ENCODE measurements around the gene P2RX6.

Gene P2RX6

GRCh38 chr22:21030621-21031544, 15.9 kb downstream of the P2RX6 start:
- CTCF ChIA-PET, result no interaction called here
- DNase-seq (ENCODE audit: extremely low spot score), result no peak
- TF ChIP-seq ELF4 (IDR thresholded peaks at IDR 0.05) (no peak), SP1 (IDR thresholded peaks at IDR 0.05) (no peak), TARDBP (IDR thresholded peaks at IDR 0.05) (no peak), NFRKB (IDR thresholded peaks at IDR 0.05) (no peak), ARNT (IDR thresholded peaks at IDR 0.05) (no peak), PKNOX1 (IDR thresholded peaks at IDR 0.05) (no peak), L3MBTL2 (conservative IDR thresholded peaks at IDR 0.05) (no peak), HDGF (IDR thresholded peaks at IDR 0.05; ENCODE audit: borderline replicate concordance) (no peak), FOXM1 (IDR thresholded peaks at IDR 0.05; ENCODE audit: borderline replicate concordance) (no peak), BHLHE40 (IDR thresholded peaks at IDR 0.05; ENCODE audit: borderline replicate concordance) (no peak), FOXA1 (IDR thresholded peaks at IDR 0.05) (no peak), SUZ12 (IDR thresholded peaks at IDR 0.05) (no peak), ZNF384 (IDR thresholded peaks at IDR 0.05) (no peak), FOXK2 (IDR thresholded peaks at IDR 0.05) (no peak), CTBP1 (IDR thresholded peaks at IDR 0.05; ENCODE audit: borderline replicate concordance) (no peak)
- POLR2A ChIA-PET, result no interaction called here

GRCh38 chr22:21031545-21032036, 16.6 kb downstream of the P2RX6 start:
- no peak for DNase-seq (ENCODE audit: extremely low spot score)
- CTCF ChIA-PET, result no interaction called here
- POLR2A ChIA-PET, result no interaction called here
- TF ChIP-seq BHLHE40 (IDR thresholded peaks at IDR 0.05; ENCODE audit: borderline replicate concordance) (no peak), FOXK2 (IDR thresholded peaks at IDR 0.05) (no peak), FOXA1 (IDR thresholded peaks at IDR 0.05) (no peak), SUZ12 (IDR thresholded peaks at IDR 0.05) (no peak), FOXM1 (IDR thresholded peaks at IDR 0.05; ENCODE audit: borderline replicate concordance) (no peak), CTBP1 (IDR thresholded peaks at IDR 0.05; ENCODE audit: borderline replicate concordance) (no peak), PKNOX1 (IDR thresholded peaks at IDR 0.05) (no peak), ARNT (IDR thresholded peaks at IDR 0.05) (no peak), NFRKB (IDR thresholded peaks at IDR 0.05) (no peak), ELF4 (IDR thresholded peaks at IDR 0.05) (no peak), HDGF (IDR thresholded peaks at IDR 0.05; ENCODE audit: borderline replicate concordance) (no peak), SP1 (IDR thresholded peaks at IDR 0.05) (no peak), TARDBP (IDR thresholded peaks at IDR 0.05) (no peak), LEF1 (IDR thresholded peaks at IDR 0.05; ENCODE audit: borderline replicate concordance) (no peak), ZNF384 (IDR thresholded peaks at IDR 0.05) (no peak), L3MBTL2 (conservative IDR thresholded peaks at IDR 0.05) (no peak)

GRCh38 chr22:21032037-21032867, 17.3 kb downstream of the P2RX6 start, which contains the start of gene SLC7A4:
SLC7A4 (minus strand) TSS chr22:21032561; CDS start chr22:21031812, 749 bp downstream.
- TF ChIP-seq FOXA1 (IDR thresholded peaks at IDR 0.05) (no peak), ZNF384 (IDR thresholded peaks at IDR 0.05) (no peak), SUZ12 (IDR thresholded peaks at IDR 0.05) (no peak), LEF1 (IDR thresholded peaks at IDR 0.05; ENCODE audit: borderline replicate concordance) (no peak), SP1 (IDR thresholded peaks at IDR 0.05) (no peak), TARDBP (IDR thresholded peaks at IDR 0.05) (no peak), BHLHE40 (IDR thresholded peaks at IDR 0.05; ENCODE audit: borderline replicate concordance) (no peak), FOXM1 (IDR thresholded peaks at IDR 0.05; ENCODE audit: borderline replicate concordance) (no peak), CTBP1 (IDR thresholded peaks at IDR 0.05; ENCODE audit: borderline replicate concordance) (no peak), PKNOX1 (IDR thresholded peaks at IDR 0.05) (no peak), ARNT (IDR thresholded peaks at IDR 0.05) (no peak), NFRKB (IDR thresholded peaks at IDR 0.05) (no peak), HDGF (IDR thresholded peaks at IDR 0.05; ENCODE audit: borderline replicate concordance) (no peak), FOXK2 (IDR thresholded peaks at IDR 0.05) (no peak), ELF4 (IDR thresholded peaks at IDR 0.05) (no peak), L3MBTL2 (conservative IDR thresholded peaks at IDR 0.05) (no peak)
- no peak for DNase-seq (ENCODE audit: extremely low spot score)
- ChIA-PET POLR2A (no interaction called here), CTCF (no interaction called here)

- no peak for DNase-seq (ENCODE audit: extremely low spot score)
- ChIA-PET POLR2A (no interaction called here), CTCF (interaction anchor here (0.6 kb wide), 1 partner anchor 208 kb away, joined by 3 read pairs; no protein-coding TSS in a partner anchor)
- TF ChIP-seq L3MBTL2 (conservative IDR thresholded peaks at IDR 0.05), result no peak
- TF ChIP-seq LEF1 (IDR thresholded peaks at IDR 0.05; ENCODE audit: borderline replicate concordance), result no peak
- no peak for TF ChIP-seq TARDBP (IDR thresholded peaks at IDR 0.05)
- no peak for TF ChIP-seq SUZ12 (IDR thresholded peaks at IDR 0.05)
- TF ChIP-seq SP1 (IDR thresholded peaks at IDR 0.05), result no peak
- no peak for TF ChIP-seq ARNT (IDR thresholded peaks at IDR 0.05)
- no peak for TF ChIP-seq BHLHE40 (IDR thresholded peaks at IDR 0.05; ENCODE audit: borderline replicate concordance)
- no peak for TF ChIP-seq NFRKB (IDR thresholded peaks at IDR 0.05)
Measured at GRCh38 chr22:21032868-21033688, 18.1 kb downstream of the P2RX6 start.
